AG10803 (cell line): ENCODE data around the gene HBG1.

Source experiments
- DNase-seq: peaks from one replicate; pipeline ENCODE4 v3.0.0; 2010; ENCODE audit warnings: low read depth
- H3K4me3 ChIP-seq: 2 replicates; pipeline ENCODE4 v1.5.1; 2011; ENCODE audit warnings: mild to moderate bottlenecking, low read length, control low read depth
- TF ChIP-seq, protein P1 (sequence below): conservative IDR thresholded peaks from 2 replicates; pipeline ENCODE4 v1.5.1; 2011; ENCODE audit warnings: mild to moderate bottlenecking, low read length, control low read depth, inconsistent platforms

HBG1 gene

DNA sequence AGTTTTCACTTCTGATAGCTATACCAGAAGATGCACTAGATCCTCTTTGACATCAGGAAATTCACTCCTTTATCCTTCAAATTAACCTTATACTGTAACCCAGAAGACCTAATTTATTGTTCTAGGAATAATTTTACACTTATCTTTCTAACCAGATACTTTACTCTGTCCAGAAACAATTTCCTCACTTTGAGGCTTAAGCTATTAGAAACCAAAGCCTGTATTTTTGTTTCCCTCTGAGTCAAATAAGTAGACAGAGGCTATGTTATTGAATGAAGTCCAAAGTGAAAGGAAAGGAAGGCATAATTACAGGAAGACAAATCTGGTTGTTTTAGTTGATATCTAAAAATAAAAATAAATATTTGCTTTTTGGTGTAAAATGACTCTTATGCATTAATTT lies 51.4 kb downstream of the HBG1 start:
- no peak overlapping the region for H3K4me3 ChIP-seq
- DNase-seq: no peak
- TF ChIP-seq, protein P1, sequence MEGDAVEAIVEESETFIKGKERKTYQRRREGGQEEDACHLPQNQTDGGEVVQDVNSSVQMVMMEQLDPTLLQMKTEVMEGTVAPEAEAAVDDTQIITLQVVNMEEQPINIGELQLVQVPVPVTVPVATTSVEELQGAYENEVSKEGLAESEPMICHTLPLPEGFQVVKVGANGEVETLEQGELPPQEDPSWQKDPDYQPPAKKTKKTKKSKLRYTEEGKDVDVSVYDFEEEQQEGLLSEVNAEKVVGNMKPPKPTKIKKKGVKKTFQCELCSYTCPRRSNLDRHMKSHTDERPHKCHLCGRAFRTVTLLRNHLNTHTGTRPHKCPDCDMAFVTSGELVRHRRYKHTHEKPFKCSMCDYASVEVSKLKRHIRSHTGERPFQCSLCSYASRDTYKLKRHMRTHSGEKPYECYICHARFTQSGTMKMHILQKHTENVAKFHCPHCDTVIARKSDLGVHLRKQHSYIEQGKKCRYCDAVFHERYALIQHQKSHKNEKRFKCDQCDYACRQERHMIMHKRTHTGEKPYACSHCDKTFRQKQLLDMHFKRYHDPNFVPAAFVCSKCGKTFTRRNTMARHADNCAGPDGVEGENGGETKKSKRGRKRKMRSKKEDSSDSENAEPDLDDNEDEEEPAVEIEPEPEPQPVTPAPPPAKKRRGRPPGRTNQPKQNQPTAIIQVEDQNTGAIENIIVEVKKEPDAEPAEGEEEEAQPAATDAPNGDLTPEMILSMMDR: no peak
